DMS153 treated with DMSO at 0.1 percent for 48 hours (cell line): Measurements from ENCODE around the gene CDNF.
"Not testable (repeated sequence)": the region's sequence is repeated elsewhere in the genome, so short reads cannot be mapped to it uniquely, and the experiment has no call there.

Experiments
- DNase-seq: peaks from one replicate; lab custom pipeline; 2025; ENCODE audit not compliant: unreplicated experiment; lab: John Stamatoyannopoulos, UW

CDNF gene

GRCh38 chr10:14837757-14838581 lies at the start of gene CDNF, which contains the start of the genes HSPA14 and MSANTD7:
Gene CDNF, minus strand, starts transcription at chr10:14838037. Its CDS starts 91 bp downstream, at chr10:14837946.
Gene HSPA14, plus strand, starts transcription at chr10:14838306. Its CDS starts 97 bp downstream, at chr10:14838403.
Gene MSANTD7, plus strand, starts transcription at chr10:14838306. Its CDS starts 3,979 bp downstream, at chr10:14842285.
- DNase-seq, result peak; percentile 84

- DNase-seq, result no peak
These were observed 46.2 kb upstream of the CDNF start for GRCh38 chr10:14884082-14884481.

GRCh38 chr10:14880229-14880628 lies 42.4 kb upstream of the CDNF start:
- no peak for DNase-seq

- no peak for DNase-seq
These were observed 42.0 kb upstream of the CDNF start for GRCh38 chr10:14879928-14880193.

- DNase-seq, result no peak
These were observed 41.5 kb upstream of the CDNF start for GRCh38 chr10:14879124-14879927.

- DNase-seq, result peak; percentile 32
These were observed 40.7 kb upstream of the CDNF start, which contains the start of gene SUV39H2 for GRCh38 chr10:14878266-14879123. Gene SUV39H2, plus strand, starts transcription at chr10:14878866. Its CDS starts 23 bp downstream, at chr10:14878889.

- no peak for DNase-seq
These were observed 38.9 kb upstream of the CDNF start for GRCh38 chr10:14876764-14877163.

GRCh38 chr10:14875941-14876340 lies 38.1 kb upstream of the CDNF start:
- no peak for DNase-seq

GRCh38 chr10:14873090-14873760 lies 35.4 kb upstream of the CDNF start:
- no peak for DNase-seq

GRCh38 chr10:14864871-14865270 lies 27.0 kb upstream of the CDNF start:
- DNase-seq, result not testable (repeated sequence)

- DNase-seq, result not testable (repeated sequence)
These were observed 26.6 kb upstream of the CDNF start for GRCh38 chr10:14864466-14864865.

- no peak for DNase-seq
These were observed 23.0 kb upstream of the CDNF start for GRCh38 chr10:14860791-14861190.

GRCh38 chr10:14859775-14860174 lies 21.9 kb upstream of the CDNF start:
- DNase-seq, result no peak

GRCh38 chr10:14859043-14859442 lies 21.2 kb upstream of the CDNF start:
- no peak for DNase-seq

GRCh38 chr10:14858338-14858960 lies 20.6 kb upstream of the CDNF start:
- no peak for DNase-seq

- no peak for DNase-seq
These were observed 17.6 kb upstream of the CDNF start for GRCh38 chr10:14855453-14855852.

GRCh38 chr10:14852236-14852635 lies 14.4 kb upstream of the CDNF start:
- DNase-seq, result no peak

- DNase-seq, result no peak
These were observed 7.1 kb upstream of the CDNF start for GRCh38 chr10:14844948-14845347.

GRCh38 chr10:14843327-14843988 lies 5.6 kb upstream of the CDNF start:
- DNase-seq, result no peak

- no peak for DNase-seq
These were observed 2.3 kb upstream of the CDNF start for GRCh38 chr10:14840178-14840577.
